Measurements from ENCODE around the gene WTIP. TPM values are rescaled to one million over a fixed set of nuclear protein-coding genes. Genes with fewer than 3 reads are reported as not detected.

WTIP gene
- total RNA-seq, 1 donor from 2014 or later, result 20.4 TPM

- ATAC-seq (ENCODE audit: poor library complexity), result no peak
- intact Hi-C loops (cut with DNase I), result no loop called here
- DNase-seq, result no peak
Measured at GRCh38 chr19:34525001-34525400, 43.4 kb downstream of the WTIP start.

- intact Hi-C loops (cut with DNase I), result no loop called here
- ATAC-seq (ENCODE audit: poor library complexity) (no peak), DNase-seq (no peak)
Measured at GRCh38 chr19:34534206-34534605, 52.6 kb downstream of the WTIP start.

GRCh38 chr19:34539396-34539795 is 57.8 kb downstream of the WTIP start:
- intact Hi-C loops (cut with DNase I), result no loop called here
- DNase-seq (no peak), ATAC-seq (ENCODE audit: poor library complexity) (no peak)

GRCh38 chr19:34540811-34541557 is 59.4 kb downstream of the WTIP start:
- no peak for DNase-seq
- ATAC-seq (ENCODE audit: poor library complexity), result no peak
- intact Hi-C loops (cut with DNase I), result no loop called here

- no peak for DNase-seq
Measured at GRCh38 chr19:34549833-34550232, 68.3 kb downstream of the WTIP start.

GRCh38 chr19:34555447-34555846 is 73.9 kb downstream of the WTIP start:
- intact Hi-C loops (cut with DNase I), result loop anchor here (5.0 kb wide), 1 partner anchor 157 kb away; no protein-coding TSS in a partner anchor

More at GRCh38 chr19:34549833-34550232, 68.3 kb downstream of the WTIP start:
- intact Hi-C loops (cut with DNase I), result no loop called here
- ATAC-seq (ENCODE audit: poor library complexity), result no peak

GRCh38 chr19:34556488-34556887 is 74.9 kb downstream of the WTIP start:
- intact Hi-C loops (cut with DNase I), result loop anchor here (5.0 kb wide), 1 partner anchor 156 kb away; no protein-coding TSS in a partner anchor
- ATAC-seq (ENCODE audit: poor library complexity) (peak; percentile 70), DNase-seq (no peak)

More at GRCh38 chr19:34555447-34555846, 73.9 kb downstream of the WTIP start:
- no peak for ATAC-seq (ENCODE audit: poor library complexity)
- DNase-seq, result no peak

GRCh38 chr19:34559045-34559444 is 77.5 kb downstream of the WTIP start:
- DNase-seq (no peak), ATAC-seq (ENCODE audit: poor library complexity) (no peak)
- intact Hi-C loops (cut with DNase I), result loop anchor here (5.0 kb wide), 1 partner anchor 153 kb away; no protein-coding TSS in a partner anchor

- DNase-seq (no peak), ATAC-seq (ENCODE audit: poor library complexity) (no peak)
- intact Hi-C loops (cut with DNase I), result no loop called here
Measured at GRCh38 chr19:34560229-34560628, 78.7 kb downstream of the WTIP start.

Other genes starting within 250 kb of the WTIP start
- 15.3 TPM for gene GARRE1, start 227.2 kb upstream of the WTIP start, total RNA-seq
- gene GPI, start 116.6 kb upstream of the WTIP start, total RNA-seq, result 500 TPM
- 10.4 TPM for gene PDCD2L, start 77.4 kb upstream of the WTIP start, total RNA-seq
- gene UBA2, start 53.4 kb upstream of the WTIP start, total RNA-seq, result 41.7 TPM
- 0.13 TPM for gene SCGB2B2, start 195.4 kb downstream of the WTIP start, total RNA-seq
- gene ZNF302, start 195.9 kb downstream of the WTIP start, total RNA-seq, result 39.8 TPM